Measurements from ENCODE around the gene DNAJC13. TPM values are rescaled to one million over a fixed set of nuclear protein-coding genes. Genes with fewer than 3 reads are reported as not detected.
"Not testable (repeated sequence)": the region's sequence is repeated elsewhere in the genome, so short reads cannot be mapped to it uniquely, and the experiment has no call there.

The DNAJC13 gene
- polyA plus RNA-seq, 3 donors, result 49.7 to 50.7 (median 50.5) TPM

- DNase-seq (ENCODE audit: low read depth in 3 of 3, low spot score in 2 of 3), result no peak
Measured at GRCh38 chr3:132538072-132538471, 120.8 kb downstream of the DNAJC13 start.

GRCh38 chr3:132539681-132540080 is 122.4 kb downstream of the DNAJC13 start:
- no peak for DNase-seq (ENCODE audit: low read depth in 3 of 3, low spot score in 2 of 3)

- DNase-seq (ENCODE audit: low read depth in 3 of 3, low spot score in 2 of 3), result no peak
Measured at GRCh38 chr3:132542577-132542976, 125.3 kb downstream of the DNAJC13 start.

GRCh38 chr3:132543011-132543739 is 125.9 kb downstream of the DNAJC13 start:
- no peak for DNase-seq (ENCODE audit: low read depth in 3 of 3, low spot score in 2 of 3)

GRCh38 chr3:132544130-132544529 is 126.8 kb downstream of the DNAJC13 start:
- DNase-seq (ENCODE audit: low read depth in 3 of 3, low spot score in 2 of 3), result no peak

GRCh38 chr3:132545471-132545870 is 128.2 kb downstream of the DNAJC13 start:
- DNase-seq (ENCODE audit: low read depth in 3 of 3, low spot score in 2 of 3), result no peak

- DNase-seq (ENCODE audit: low read depth in 3 of 3, low spot score in 2 of 3), result no peak
Measured at GRCh38 chr3:132549169-132549568, 131.9 kb downstream of the DNAJC13 start.

GRCh38 chr3:132549890-132550578 is 132.7 kb downstream of the DNAJC13 start:
- no peak for DNase-seq (ENCODE audit: low read depth in 3 of 3, low spot score in 2 of 3)

GRCh38 chr3:132550579-132551305 is 133.4 kb downstream of the DNAJC13 start:
- DNase-seq (ENCODE audit: low read depth in 3 of 3, low spot score in 2 of 3), result no peak

- DNase-seq (ENCODE audit: low read depth in 3 of 3, low spot score in 2 of 3), result no peak
Measured at GRCh38 chr3:132553826-132554225, 136.5 kb downstream of the DNAJC13 start.

GRCh38 chr3:132554437-132554836 is 137.1 kb downstream of the DNAJC13 start:
- DNase-seq (ENCODE audit: low read depth in 3 of 3, low spot score in 2 of 3), result no peak

- no peak for DNase-seq (ENCODE audit: low read depth in 3 of 3, low spot score in 2 of 3)
Measured at GRCh38 chr3:132555306-132556035, 138.2 kb downstream of the DNAJC13 start.

GRCh38 chr3:132556036-132556386 is 138.7 kb downstream of the DNAJC13 start:
- not testable (repeated sequence) for DNase-seq (ENCODE audit: low read depth in 3 of 3, low spot score in 2 of 3)

- DNase-seq (ENCODE audit: low read depth in 3 of 3, low spot score in 2 of 3), result no peak
Measured at GRCh38 chr3:132556508-132557159, 139.3 kb downstream of the DNAJC13 start.

GRCh38 chr3:132561003-132561402 is 143.7 kb downstream of the DNAJC13 start:
- DNase-seq (ENCODE audit: low read depth in 3 of 3, low spot score in 2 of 3), result no peak

GRCh38 chr3:132563420-132564069 is 146.2 kb downstream of the DNAJC13 start:
- DNase-seq (ENCODE audit: low read depth in 3 of 3, low spot score in 2 of 3), result no peak

GRCh38 chr3:132564070-132564465 is 146.8 kb downstream of the DNAJC13 start:
- DNase-seq (ENCODE audit: low read depth in 3 of 3, low spot score in 2 of 3), result no peak

- DNase-seq (ENCODE audit: low read depth in 3 of 3, low spot score in 2 of 3), result no peak
Measured at GRCh38 chr3:132568422-132568821, 151.1 kb downstream of the DNAJC13 start.

- no peak for DNase-seq (ENCODE audit: low read depth in 3 of 3, low spot score in 2 of 3)
Measured at GRCh38 chr3:132569153-132569552, 151.9 kb downstream of the DNAJC13 start.

GRCh38 chr3:132569580-132569979 is 152.3 kb downstream of the DNAJC13 start:
- DNase-seq (ENCODE audit: low read depth in 3 of 3, low spot score in 2 of 3), result no peak

Measured in right renal cortex interstitium (tissue), 3 donors.